SU-DHL-6 (cell line): ENCODE results near the gene OSBPL9.

Experiments
- CTCF ChIP-seq: fragments of 200-600 bp; sonication (generic); IDR thresholded peaks from one replicate; pipeline ENCODE4 v1.5.1; 2017; ENCODE audit warnings: antibody characterized with exemption, mild to moderate bottlenecking, low read length, moderate library complexity; ENCODE audit not compliant: insufficient read depth, poor library complexity, severe bottlenecking
- EZH2phosphoT487 ChIP-seq: fragments of 200-600 bp; sonication (generic), shearing (Covaris generic); conservative IDR thresholded peaks from 2 replicates; pipeline ENCODE4 v1.6.1; 2018; ENCODE audit warnings: mild to moderate bottlenecking, antibody characterized with exemption, low read length, moderate library complexity, mixed read lengths

GRCh38 chr1:51791888-51792287 lies 175.0 kb downstream of the OSBPL9 start:
- TF ChIP-seq CTCF, result no peak
- no peak for TF ChIP-seq EZH2phosphoT487
